ENCODE results near the gene SLC19A1. TPM values are rescaled to one million over a fixed set of nuclear protein-coding genes. Genes with fewer than 3 reads are reported as not detected.

SLC19A1 gene
- total RNA-seq = 2.6 and 4.4 TPM in 2 replicates

DNA sequence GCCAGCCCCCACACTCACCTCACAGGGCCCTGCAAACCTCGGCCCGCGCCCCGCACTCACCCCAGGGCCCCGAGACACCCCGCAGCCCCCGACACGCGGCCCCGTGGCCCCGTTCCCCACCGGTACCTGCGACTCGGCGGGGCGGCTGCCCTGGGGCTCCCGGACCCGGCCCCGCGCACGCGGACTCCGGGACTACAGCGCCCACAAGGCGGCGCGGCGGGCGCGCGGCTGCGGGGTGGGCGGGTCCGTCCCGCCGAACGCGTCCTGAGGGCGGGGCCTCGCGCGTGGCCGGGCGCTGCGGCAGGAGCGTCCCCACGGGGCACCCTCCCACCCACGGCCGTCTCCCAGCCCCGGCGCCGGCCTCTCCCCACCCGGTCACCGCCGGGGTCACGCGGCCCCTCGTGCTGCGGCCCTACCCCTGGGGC lies at the start of gene SLC19A1:
TSS of gene SLC19A1 (minus strand) at position 199 of the 425 bp plus-strand sequence. CDS start 4,481 bp downstream, outside the sequence.

Other genes with a start within 250 kb of the SLC19A1 start
- gene COL18A1, start 137.3 kb downstream of the SLC19A1 start, total RNA-seq = 161 and 278 TPM in 2 replicates
- gene PCBP3, start 101.3 kb upstream of the SLC19A1 start, total RNA-seq = 0.09 and 0.54 TPM in 2 replicates

Data from dermis lymphatic vessel endothelial cell (primary cell).